ENCODE data around the gene ADIPOQ.
"Not testable (repeated sequence)": the region's sequence is repeated elsewhere in the genome, so short reads cannot be mapped to it uniquely, and the experiment has no call there.

The ADIPOQ gene

DNA sequence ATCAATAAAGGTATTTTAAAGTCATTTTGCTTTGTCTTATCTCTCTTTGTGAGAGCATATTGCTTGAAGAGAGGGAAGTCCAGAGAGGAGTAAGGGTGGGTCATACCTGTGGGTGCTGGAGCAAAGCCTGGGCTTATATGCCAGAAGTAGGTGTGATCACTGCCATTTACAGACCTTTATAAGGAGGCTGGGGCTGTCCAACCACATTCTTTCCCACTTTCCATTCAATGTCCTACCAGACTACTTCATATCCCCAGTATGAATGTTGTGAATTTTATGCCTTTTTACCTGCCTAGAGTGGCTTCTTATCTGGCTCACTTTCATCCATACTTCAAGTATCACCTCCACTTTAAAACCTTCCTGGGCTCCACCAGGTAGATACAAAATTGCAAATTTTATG, 48.4 kb downstream of the ADIPOQ start:
- no peak overlapping the region for H3K27ac Mint-ChIP-seq
- no peaks in the 10 kb centered on the region for H3K9me3 Mint-ChIP-seq
- no peaks in the 10 kb centered on the region for H3K27me3 Mint-ChIP-seq

DNA sequence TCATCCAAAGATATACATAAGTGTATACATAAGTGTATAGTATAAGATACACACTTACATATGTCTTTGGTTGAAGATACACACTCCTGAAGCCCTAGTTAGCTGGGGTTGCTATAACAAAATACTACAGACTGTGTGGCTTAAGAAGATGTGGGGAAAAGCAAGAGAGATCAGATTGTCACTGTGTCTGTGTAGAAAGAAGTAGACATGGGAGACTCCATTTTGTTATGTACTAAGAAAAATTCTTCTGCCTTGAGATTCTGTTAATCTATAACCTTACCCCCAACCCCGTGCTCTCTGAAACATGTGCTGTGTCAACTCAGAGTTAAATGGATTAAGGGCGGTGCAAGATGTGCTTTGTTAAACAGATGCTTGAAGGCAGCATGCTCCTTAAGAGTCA, 50.6 kb downstream of the ADIPOQ start:
- H3K4me1 Mint-ChIP-seq (ENCODE audit: low read depth); H3K27me3 Mint-ChIP-seq; H3K9me3 Mint-ChIP-seq; H3K4me3 Mint-ChIP-seq; H3K27ac Mint-ChIP-seq; H3K36me3 Mint-ChIP-seq (ENCODE audit: low read depth): not testable (repeated sequence)

More for the DNA sequence above, 48.4 kb downstream of the ADIPOQ start:
- no peaks in the 10 kb centered on the region for H3K36me3 Mint-ChIP-seq (ENCODE audit: low read depth)
- peaks cover 5% of the 10 kb centered on the region for H3K4me1 Mint-ChIP-seq (ENCODE audit: low read depth)
- no peak overlapping the region for H3K4me3 Mint-ChIP-seq

DNA sequence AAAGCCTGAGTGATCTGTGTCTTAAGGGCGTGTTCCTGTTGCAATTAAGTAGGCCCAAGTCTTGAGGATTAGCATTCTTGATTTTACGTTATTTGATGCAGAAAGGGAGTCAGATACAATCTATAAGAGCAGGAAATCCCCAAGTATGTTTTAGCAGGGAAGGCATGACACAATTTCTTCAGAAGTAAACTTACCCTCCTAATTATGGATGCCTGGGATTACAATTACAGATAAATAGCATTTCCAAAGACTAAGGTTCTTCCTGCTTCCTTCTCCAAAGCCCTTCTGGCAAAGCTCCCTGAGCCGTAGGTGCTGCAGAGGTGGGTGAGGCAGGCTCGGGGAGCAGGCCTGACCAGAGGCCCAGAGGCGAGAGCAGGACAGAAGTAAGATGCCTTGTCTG, 52.9 kb downstream of the ADIPOQ start:
- Mint-ChIP-seq H3K27me3 (no peaks in the 10 kb centered on the region), H3K4me1 (ENCODE audit: low read depth) (peaks cover 5% of the 10 kb centered on the region), H3K9me3 (no peaks in the 10 kb centered on the region), H3K4me3 (no peak overlapping the region), H3K36me3 (ENCODE audit: low read depth) (no peaks in the 10 kb centered on the region), H3K27ac (no peak overlapping the region)

GRCh38 chr3:186896006-186896405, 53.5 kb downstream of the ADIPOQ start:
- no peaks in the 10 kb centered on the region for H3K27me3 Mint-ChIP-seq
- no peaks in the 10 kb centered on the region for H3K36me3 Mint-ChIP-seq (ENCODE audit: low read depth)
- no peak overlapping the region for H3K27ac Mint-ChIP-seq
- H3K9me3 Mint-ChIP-seq: no peaks in the 10 kb centered on the region
- peaks cover 10% of the 10 kb centered on the region for H3K4me1 Mint-ChIP-seq (ENCODE audit: low read depth)
- no peak overlapping the region for H3K4me3 Mint-ChIP-seq

DNA sequence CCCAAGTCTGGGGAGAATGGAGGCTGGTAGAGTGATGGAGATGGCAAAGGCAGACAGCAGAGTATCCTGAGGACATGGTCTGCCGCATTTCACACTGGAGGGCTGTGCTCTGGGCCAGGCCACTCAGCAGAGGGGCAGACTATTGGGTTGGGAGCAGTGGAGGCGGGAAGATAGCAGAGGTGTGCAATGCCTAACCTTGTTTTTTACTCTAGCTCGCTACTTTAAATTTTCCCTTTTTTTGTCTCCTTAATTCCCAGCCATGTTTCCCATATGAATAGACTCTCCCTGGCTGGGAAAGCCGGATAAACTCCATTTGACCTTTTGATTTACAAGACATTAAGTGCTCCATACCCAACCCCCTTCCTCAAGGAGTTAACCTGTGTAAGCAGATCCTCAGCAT, 54.4 kb downstream of the ADIPOQ start:
- Mint-ChIP-seq H3K4me1 (ENCODE audit: low read depth) (peaks cover 16% of the 10 kb centered on the region), H3K27me3 (no peaks in the 10 kb centered on the region), H3K4me3 (no peak overlapping the region), H3K36me3 (ENCODE audit: low read depth) (no peaks in the 10 kb centered on the region), H3K9me3 (no peaks in the 10 kb centered on the region), H3K27ac (no peak overlapping the region)

DNA sequence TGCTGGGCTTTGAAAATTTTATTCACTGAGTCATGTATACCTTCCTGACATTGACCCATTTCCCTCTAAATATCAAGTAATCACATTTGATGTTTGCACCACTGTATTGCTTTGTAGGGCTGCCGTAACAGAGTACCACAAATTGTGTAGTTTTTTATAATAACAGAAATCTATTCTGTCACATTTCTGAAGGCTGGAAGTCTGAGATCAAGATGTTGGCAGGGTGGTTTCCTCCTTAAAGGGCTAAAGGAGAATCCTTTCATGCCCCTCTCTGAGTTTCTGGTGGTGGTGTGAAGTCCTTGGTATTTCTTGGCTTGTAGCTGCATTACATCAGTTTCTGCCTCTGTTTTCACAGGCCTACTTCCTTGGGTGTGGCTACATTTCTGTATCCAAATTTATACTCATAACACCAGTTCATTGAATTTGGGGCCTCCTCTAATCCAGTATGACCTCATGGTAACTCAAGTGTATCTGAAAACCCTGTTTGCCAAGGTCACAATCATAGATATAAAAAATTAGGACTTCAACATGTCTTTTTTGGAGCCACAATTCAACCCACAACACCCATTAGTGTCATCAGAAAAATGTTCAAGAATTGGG, 58.7 kb downstream of the ADIPOQ start:
- no peak overlapping the region for H3K4me3 Mint-ChIP-seq
- peaks cover 21% of the 10 kb centered on the region for H3K4me1 Mint-ChIP-seq (ENCODE audit: low read depth)
- H3K27ac Mint-ChIP-seq: no peak overlapping the region
- H3K36me3 Mint-ChIP-seq (ENCODE audit: low read depth): peaks cover 5% of the 10 kb centered on the region
- H3K9me3 Mint-ChIP-seq: peaks cover 13% of the 10 kb centered on the region
- H3K27me3 Mint-ChIP-seq: no peaks in the 10 kb centered on the region

DNA sequence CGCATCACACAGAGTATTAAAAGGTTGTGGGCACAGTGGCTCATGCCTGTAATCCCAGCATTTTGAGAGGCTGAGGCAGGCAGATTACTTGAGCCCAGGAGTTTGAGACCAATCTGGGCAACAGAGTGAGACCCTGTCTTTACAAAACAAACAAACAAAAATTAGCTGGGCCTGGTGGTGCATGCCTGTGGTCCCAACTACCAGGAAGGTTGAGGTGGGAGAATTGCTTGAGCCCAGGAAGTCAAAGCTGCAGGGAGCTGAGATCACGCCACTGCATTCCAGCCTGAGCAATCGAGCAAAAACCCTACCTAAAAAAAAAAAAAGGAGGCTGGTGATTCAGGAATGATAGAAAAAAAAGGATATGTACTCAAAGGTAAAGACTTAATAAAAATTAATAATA, 59.6 kb downstream of the ADIPOQ start:
- no peak overlapping the region for H3K27ac Mint-ChIP-seq
- peaks cover 9% of the 10 kb centered on the region for H3K36me3 Mint-ChIP-seq (ENCODE audit: low read depth)
- H3K4me3 Mint-ChIP-seq: no peak overlapping the region
- peaks cover 20% of the 10 kb centered on the region for H3K9me3 Mint-ChIP-seq
- peaks cover 27% of the 10 kb centered on the region for H3K4me1 Mint-ChIP-seq (ENCODE audit: low read depth)
- no peaks in the 10 kb centered on the region for H3K27me3 Mint-ChIP-seq

- Mint-ChIP-seq H3K36me3 (ENCODE audit: low read depth) (peaks cover 13% of the 10 kb centered on the region), H3K4me3 (no peak overlapping the region), H3K4me1 (ENCODE audit: low read depth) (peaks cover 32% of the 10 kb centered on the region), H3K27ac (no peak overlapping the region), H3K27me3 (no peaks in the 10 kb centered on the region), H3K9me3 (peaks cover 20% of the 10 kb centered on the region)
Measured at GRCh38 chr3:186902713-186903112, 60.2 kb downstream of the ADIPOQ start.

- H3K27ac Mint-ChIP-seq, H3K4me3 Mint-ChIP-seq, H3K27me3 Mint-ChIP-seq: not testable (repeated sequence)
- Mint-ChIP-seq H3K4me1 (ENCODE audit: low read depth) (peaks cover 42% of the 10 kb centered on the region), H3K9me3 (peaks cover 24% of the 10 kb centered on the region), H3K36me3 (ENCODE audit: low read depth) (peaks cover 16% of the 10 kb centered on the region)
Measured at GRCh38 chr3:186903676-186904075, 61.2 kb downstream of the ADIPOQ start.

GRCh38 chr3:186907075-186907474, 64.6 kb downstream of the ADIPOQ start:
- peaks cover 16% of the 10 kb centered on the region for H3K36me3 Mint-ChIP-seq (ENCODE audit: low read depth)
- peaks cover 24% of the 10 kb centered on the region for H3K9me3 Mint-ChIP-seq
- H3K27ac Mint-ChIP-seq, H3K27me3 Mint-ChIP-seq, H3K4me3 Mint-ChIP-seq: not testable (repeated sequence)
- peaks cover 38% of the 10 kb centered on the region for H3K4me1 Mint-ChIP-seq (ENCODE audit: low read depth)
